Subcutaneous abdominal adipose tissue (tissue), 5 donors: ENCODE measurements around the gene CTDSP1.
A peak's percentile ranks its signal among the peaks of the same experiment; 100 is the strongest.

Experiments used
- H3K27ac ChIP-seq: one replicate; pipeline ENCODE4 v1.7.0; 2013; ENCODE audit warnings: low read depth, mild to moderate bottlenecking, inconsistent platforms, low read length, moderate library complexity
- H3K27me3 ChIP-seq, 5 donors: one replicate each; pipeline ENCODE4 v1.7.0; 2013; ENCODE audit warnings: low read length in 5 of 5, inconsistent platforms in 1 of 5; ENCODE audit not compliant: control insufficient read depth in 5 of 5, insufficient read depth in 4 of 5
- H3K36me3 ChIP-seq, 5 donors: one replicate each; pipeline ENCODE4 v1.7.0; 2013; ENCODE audit warnings: low read length in 5 of 5; ENCODE audit not compliant: control insufficient read depth in 5 of 5, insufficient read depth in 5 of 5
- H3K4me1 ChIP-seq, 5 donors: one replicate each; pipeline ENCODE4 v1.7.0; 2013; ENCODE audit warnings: low read length in 5 of 5, mild to moderate bottlenecking in 3 of 5, moderate library complexity in 1 of 5; ENCODE audit not compliant: control insufficient read depth in 5 of 5, insufficient read depth in 5 of 5
- H3K4me3 ChIP-seq, 5 donors: one replicate each; pipeline ENCODE4 v1.7.0; 2013; ENCODE audit warnings: low read length in 5 of 5, low read depth in 1 of 5
- H3K9ac ChIP-seq, 5 donors: one replicate each; pipeline ENCODE4 v1.7.0; 2013; ENCODE audit warnings: low read length in 5 of 5, mild to moderate bottlenecking in 4 of 5, moderate library complexity in 3 of 5
- H3K9me3 ChIP-seq, 5 donors: one replicate each; pipeline ENCODE4 v1.7.0; 2013; ENCODE audit warnings: low read length in 5 of 5; ENCODE audit not compliant: control insufficient read depth in 5 of 5
- donor health status: healthy.
- donor health status: healthy.
- donor health status: healthy.
- donor health status: healthy.
- donor health status: healthy.

CTDSP1 gene

DNA sequence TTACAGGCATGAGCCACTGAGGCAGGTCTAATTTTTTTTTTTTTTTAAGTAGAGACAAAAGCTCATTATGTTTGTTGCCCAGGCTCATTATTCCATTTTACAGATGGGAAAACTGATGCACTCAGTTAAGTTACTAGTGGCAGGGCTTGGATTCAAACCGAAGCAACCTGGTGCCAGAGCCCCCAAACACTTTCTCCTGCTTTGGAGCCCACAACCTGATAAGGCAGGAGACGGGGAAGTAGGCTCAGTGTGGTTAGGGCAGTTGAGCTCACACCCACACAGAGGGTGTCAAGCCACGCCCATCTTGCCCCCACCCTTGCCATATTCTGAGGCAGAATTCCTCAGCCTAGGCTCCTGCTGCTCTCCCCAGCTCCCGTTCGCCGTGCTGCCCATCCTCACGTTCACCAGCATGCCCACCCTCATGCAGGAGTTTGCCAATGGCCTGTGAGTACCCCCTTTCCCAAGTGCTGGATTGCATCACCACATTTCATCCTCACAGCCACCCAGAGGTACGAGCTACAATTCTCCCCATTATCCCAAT lies 5.8 kb upstream of the CTDSP1 start:
- Histone ChIP-seq H3K9ac (no peak overlapping the region), H3K4me3 (no peak overlapping the region), H3K9me3 (no peaks in the 10 kb centered on the region), H3K36me3 (no peaks in the 10 kb centered on the region), H3K27ac (no peak overlapping the region), H3K4me1 (peaks cover 2 to 35% (median 28%) of the 10 kb centered on the region in 5 donors), H3K27me3 (no peaks in the 10 kb centered on the region)

DNA sequence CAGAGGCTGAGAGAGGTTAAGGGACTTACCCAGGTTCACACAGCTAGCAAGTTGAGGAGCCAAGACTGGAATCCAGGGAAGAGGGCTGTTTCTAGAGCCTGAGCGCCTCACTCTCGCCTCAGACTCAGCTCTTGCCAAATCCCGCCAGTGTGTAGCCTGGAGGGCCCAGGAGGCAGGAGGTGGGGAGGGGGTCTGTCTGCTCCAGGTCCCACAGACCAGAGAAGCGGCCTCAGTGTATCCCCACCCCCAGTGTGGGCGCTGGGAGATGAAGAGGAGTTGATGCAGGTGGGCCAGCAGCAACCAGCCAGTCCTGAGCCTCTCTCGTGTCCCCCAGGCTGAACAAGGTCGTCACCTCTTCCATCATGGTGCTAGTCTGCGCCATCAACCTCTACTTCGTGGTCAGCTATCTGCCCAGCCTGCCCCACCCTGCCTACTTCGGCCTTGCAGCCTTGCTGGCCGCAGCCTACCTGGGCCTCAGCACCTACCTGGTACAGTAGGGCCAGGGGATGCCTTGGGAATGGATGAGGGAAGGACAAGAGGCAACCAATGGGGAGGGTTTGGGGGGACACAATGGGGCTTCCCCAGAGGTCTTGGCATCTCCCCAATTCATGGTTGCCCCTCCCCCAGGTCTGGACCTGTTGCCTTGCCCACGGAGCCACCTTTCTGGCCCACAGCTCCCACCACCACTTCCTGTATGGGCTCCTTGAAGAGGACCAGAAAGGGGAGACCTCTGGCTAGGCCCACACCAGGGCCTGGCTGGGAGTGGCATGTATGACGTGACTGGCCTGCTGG lies 5.2 kb upstream of the CTDSP1 start:
- Histone ChIP-seq H3K9ac (no peak overlapping the region), H3K9me3 (no peaks in the 10 kb centered on the region), H3K4me3 (no peak overlapping the region), H3K4me1 (peaks cover 2 to 40% (median 33%) of the 10 kb centered on the region in 5 donors), H3K36me3 (no peaks in the 10 kb centered on the region), H3K27me3 (no peaks in the 10 kb centered on the region), H3K27ac (no peak overlapping the region)

DNA sequence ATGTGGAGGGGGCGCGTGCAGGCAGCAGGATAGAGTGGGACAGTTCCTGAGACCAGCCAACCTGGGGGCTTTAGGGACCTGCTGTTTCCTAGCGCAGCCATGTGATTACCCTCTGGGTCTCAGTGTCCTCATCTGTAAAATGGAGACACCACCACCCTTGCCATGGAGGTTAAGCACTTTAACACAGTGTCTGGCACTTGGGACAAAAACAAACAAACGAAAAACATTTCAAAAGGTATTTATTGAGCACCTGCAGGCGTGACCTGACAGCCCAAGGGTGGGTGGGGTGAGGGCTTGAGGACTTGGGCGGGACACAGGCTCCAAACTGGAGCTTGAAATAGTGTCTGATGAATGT lies 4.6 kb upstream of the CTDSP1 start:
- H3K9ac ChIP-seq: no peak overlapping the region
- H3K4me3 ChIP-seq: no peak overlapping the region

DNA sequence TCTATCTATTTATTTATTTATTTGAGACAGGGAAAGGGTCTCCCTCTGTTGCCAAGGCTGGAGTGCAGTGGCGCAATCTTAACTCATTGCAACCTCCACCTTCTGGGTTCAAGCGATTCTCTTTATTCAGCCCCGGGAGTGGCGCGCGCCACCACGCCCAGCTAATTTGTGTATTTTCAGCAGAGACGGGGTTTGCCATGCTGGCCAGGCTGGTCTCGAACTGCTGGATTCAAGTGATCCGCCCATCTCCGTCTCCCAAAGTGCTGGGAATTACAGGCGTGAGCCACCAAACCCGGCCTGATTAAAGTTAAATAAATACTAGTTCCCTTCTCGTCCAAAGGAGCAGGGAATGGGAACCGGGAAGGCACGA lies 4.2 kb upstream of the CTDSP1 start:
- H3K27ac ChIP-seq: peak overlapping the region; percentile 95
- peaks cover 2 to 40% (median 33%) of the 10 kb centered on the region in 5 donors for H3K4me1 ChIP-seq
- no peaks in the 10 kb centered on the region for H3K36me3 ChIP-seq
- H3K27me3 ChIP-seq: no peaks in the 10 kb centered on the region
- no peaks in the 10 kb centered on the region for H3K9me3 ChIP-seq
- peak overlapping the region; percentile 45 to 93 (median 69) for H3K4me3 ChIP-seq
- H3K9ac ChIP-seq: peak overlapping the region; percentile 16 to 77 (median 38)

More for the DNA sequence above, 4.6 kb upstream of the CTDSP1 start:
- Histone ChIP-seq H3K27me3 (no peaks in the 10 kb centered on the region), H3K36me3 (no peaks in the 10 kb centered on the region), H3K4me1 (peaks cover 2 to 40% (median 33%) of the 10 kb centered on the region in 5 donors), H3K9me3 (no peaks in the 10 kb centered on the region), H3K27ac (no peak overlapping the region)

DNA sequence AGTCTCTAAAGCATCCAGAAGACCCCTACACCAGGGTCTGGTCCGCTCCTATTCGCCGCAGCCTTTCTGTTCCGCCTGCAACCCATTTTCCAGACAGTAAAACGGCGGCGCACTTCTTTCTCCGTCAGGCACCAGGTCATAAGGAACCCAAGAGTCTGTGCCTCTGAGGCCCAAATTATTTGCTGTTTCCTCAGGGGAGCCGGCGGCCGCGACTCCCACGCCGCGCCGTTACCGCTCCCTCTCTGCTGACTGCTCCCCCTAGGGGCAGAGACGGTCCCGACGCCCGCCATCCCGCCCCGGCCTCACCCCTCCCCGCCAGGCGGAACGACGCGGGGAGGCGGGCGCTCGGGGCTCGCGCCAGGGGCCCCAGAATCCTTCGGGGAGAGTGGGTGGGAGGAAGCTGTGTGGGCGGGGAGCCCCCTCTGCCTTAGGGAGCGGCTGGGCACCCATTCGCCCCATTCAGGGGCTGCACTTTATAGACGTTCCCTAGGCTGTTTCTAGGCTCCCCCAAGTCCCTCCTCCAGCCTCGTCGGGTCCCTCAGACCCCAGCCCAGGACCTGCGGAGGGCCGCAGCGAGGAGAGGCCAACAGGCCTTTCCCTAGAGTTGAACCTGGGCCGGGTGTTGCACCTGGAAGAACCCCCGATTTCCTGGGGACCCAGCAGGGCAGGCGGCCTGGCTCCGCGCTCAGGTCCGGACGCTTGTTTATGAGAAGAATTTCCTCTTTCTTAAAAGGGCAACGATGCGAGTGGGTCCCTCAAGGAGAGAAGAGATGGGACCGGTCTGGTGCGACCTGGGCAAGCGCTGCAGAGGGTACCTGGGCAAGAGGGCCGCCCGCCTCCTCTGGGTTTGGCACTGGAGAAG lies 3.6 kb upstream of the CTDSP1 start:
- Histone ChIP-seq H3K27me3 (no peaks in the 10 kb centered on the region), H3K9ac (peak overlapping the region; percentile 56 to 84 (median 73)), H3K4me1 (peaks cover 2 to 46% (median 35%) of the 10 kb centered on the region in 5 donors)

DNA sequence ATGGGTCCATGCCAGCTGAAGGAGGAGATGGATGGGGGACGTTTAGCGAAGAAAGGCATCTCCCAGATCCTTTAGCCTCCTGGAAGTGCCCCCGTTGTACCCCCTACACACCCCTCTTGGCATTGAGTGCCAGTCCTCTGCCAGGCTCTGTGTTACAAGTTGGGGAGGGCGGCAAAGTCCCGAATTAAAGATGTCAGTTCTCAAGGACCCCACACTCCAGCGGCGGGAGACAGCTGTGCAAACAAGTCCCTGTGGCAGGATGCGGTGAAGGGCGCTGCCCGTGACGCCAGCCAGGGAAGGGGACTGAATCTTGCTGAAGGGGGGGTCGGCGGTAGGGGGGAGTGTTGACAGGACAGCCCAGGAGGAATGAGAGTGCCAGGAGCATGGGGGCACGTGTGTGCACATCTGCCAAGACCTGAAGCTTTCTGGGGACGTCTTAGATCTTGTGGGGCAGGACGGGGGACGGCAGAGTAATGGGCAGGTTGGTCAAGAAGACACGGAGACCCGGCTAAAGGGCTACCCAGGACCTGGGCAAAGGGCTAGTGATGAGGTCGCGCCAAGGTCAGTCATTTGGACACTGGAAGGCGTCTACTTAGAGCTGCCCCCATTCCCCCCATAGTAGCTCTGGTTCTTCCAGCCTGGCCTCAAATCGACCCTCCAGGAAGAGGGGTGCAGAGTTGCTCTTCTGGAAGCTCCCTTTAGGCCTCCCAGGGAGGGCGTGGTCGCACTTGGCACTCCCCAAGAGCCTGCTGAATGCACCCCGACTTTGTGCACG lies 2.8 kb upstream of the CTDSP1 start:
- H3K4me3 ChIP-seq: peak overlapping the region; percentile 73 to 93 (median 78)
- H3K27ac ChIP-seq: peak overlapping the region; percentile 95
- H3K36me3 ChIP-seq: peaks cover 0 to 5% (median 2%) of the 10 kb centered on the region in 5 donors
- H3K9me3 ChIP-seq: no peaks in the 10 kb centered on the region
- peak overlapping the region in 4 of 5 donors; percentile 73 to 84 (median 78) for H3K9ac ChIP-seq
- no peaks in the 10 kb centered on the region for H3K27me3 ChIP-seq
- peaks cover 5 to 54% (median 43%) of the 10 kb centered on the region in 5 donors for H3K4me1 ChIP-seq

More for the DNA sequence above, 3.6 kb upstream of the CTDSP1 start:
- peak overlapping the region; percentile 95 for H3K27ac ChIP-seq
- H3K4me3 ChIP-seq: peak overlapping the region; percentile 73 to 93 (median 78)
- H3K36me3 ChIP-seq: no peaks in the 10 kb centered on the region
- H3K9me3 ChIP-seq: no peaks in the 10 kb centered on the region

DNA sequence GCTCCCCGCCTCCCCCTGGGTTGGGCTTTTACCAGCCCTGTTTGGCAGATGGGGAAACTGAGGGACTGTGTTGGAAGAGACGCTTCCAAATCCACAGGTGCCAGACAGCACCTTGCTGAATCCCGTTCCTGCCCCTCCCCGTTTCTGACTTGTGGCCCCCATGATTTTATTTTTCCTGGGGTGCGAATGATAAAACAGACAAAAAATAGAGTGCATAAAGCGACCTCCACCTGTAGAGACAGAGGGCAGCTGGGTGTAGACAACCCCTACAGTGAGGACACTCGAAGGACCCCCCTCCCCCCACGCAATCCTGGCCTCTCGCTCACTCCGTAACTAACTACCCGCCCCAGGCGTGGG lies 2.2 kb upstream of the CTDSP1 start:
- peak overlapping the region; percentile 26 to 81 (median 73) for H3K9ac ChIP-seq
- peak overlapping the region; percentile 73 to 93 (median 78) for H3K4me3 ChIP-seq
- no peaks in the 10 kb centered on the region for H3K9me3 ChIP-seq
- H3K27ac ChIP-seq: peak overlapping the region; percentile 95
- H3K27me3 ChIP-seq: no peaks in the 10 kb centered on the region
- peaks cover 0 to 11% (median 8%) of the 10 kb centered on the region in 5 donors for H3K36me3 ChIP-seq
- H3K4me1 ChIP-seq: peaks cover 7 to 60% (median 49%) of the 10 kb centered on the region in 5 donors

DNA sequence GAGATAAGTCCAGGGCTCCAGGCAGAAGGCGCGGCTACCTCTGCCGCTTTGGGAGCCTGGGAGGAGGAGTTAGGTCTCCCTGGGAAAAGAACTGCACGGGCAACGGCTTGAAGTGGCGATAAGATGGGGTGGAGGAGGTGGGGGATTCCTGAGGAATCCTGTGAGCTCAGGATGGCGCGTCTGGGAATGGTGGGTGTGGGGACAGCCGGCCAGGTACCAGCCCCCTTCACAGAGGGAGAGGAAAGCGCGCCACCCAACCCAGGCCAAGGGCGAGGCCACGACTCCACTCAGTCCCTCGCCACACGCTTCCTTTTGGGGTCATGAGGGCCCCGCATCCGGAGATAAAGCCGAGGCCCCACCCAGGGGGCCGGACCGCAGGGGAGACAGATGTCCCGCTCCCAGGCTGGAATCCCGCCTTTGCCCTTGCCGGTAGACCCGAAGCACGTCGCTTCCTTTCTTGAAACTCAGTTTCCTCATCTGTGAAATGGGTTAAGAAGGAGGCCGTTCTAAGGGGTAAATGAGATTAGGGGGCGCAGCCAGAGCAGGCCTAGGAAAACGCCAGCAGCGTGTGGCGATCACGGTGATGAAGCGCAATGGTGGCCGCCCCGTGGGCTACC lies 1.7 kb upstream of the CTDSP1 start:
- Histone ChIP-seq H3K9ac (peak overlapping the region; percentile 26 to 76 (median 64)), H3K27ac (peak overlapping the region; percentile 95), H3K27me3 (no peaks in the 10 kb centered on the region), H3K4me1 (peaks cover 7 to 62% (median 53%) of the 10 kb centered on the region in 5 donors), H3K4me3 (peak overlapping the region; percentile 73 to 93 (median 78)), H3K36me3 (peaks cover 0 to 16% (median 12%) of the 10 kb centered on the region in 5 donors), H3K9me3 (no peaks in the 10 kb centered on the region)
